Parathyroid adenoma (tissue), 2 donors: ENCODE results near the gene NPAS3.

Experiments
- H2AFZ ChIP-seq: fragments of 300-600 bp; sonication (generic); one replicate; pipeline ENCODE4 v1.7.0; 2017; ENCODE audit warnings: antibody characterized with exemption, mild to moderate bottlenecking
- H3K27ac ChIP-seq: fragments of 300-600 bp; sonication (generic); one replicate; pipeline ENCODE4 v1.7.0; 2017
- H3K27me3 ChIP-seq: fragments of 300-600 bp; sonication (generic); one replicate; pipeline ENCODE4 v1.7.0; 2017; ENCODE audit warnings: low read length; ENCODE audit not compliant: control insufficient read depth, insufficient read depth
- H3K36me3 ChIP-seq: fragments of 300-600 bp; sonication (generic); one replicate; pipeline ENCODE4 v1.7.0; 2017; ENCODE audit warnings: low read length; ENCODE audit not compliant: control insufficient read depth, insufficient read depth
- H3K4me1 ChIP-seq: fragments of 300-600 bp; sonication (generic); one replicate; pipeline ENCODE4 v1.7.0; 2017; ENCODE audit warnings: control low read depth
- H3K4me2 ChIP-seq: fragments of 300-600 bp; sonication (generic); one replicate; pipeline ENCODE4 v1.7.0; 2017; ENCODE audit warnings: low read length
- H3K4me3 ChIP-seq: fragments of 300-600 bp; sonication (generic); one replicate; pipeline ENCODE4 v1.7.0; 2017; ENCODE audit warnings: low read depth, low read length
- H3K79me2 ChIP-seq: fragments of 300-600 bp; sonication (generic); one replicate; pipeline ENCODE4 v1.7.0; 2017; ENCODE audit warnings: control low read depth
- H3K9ac ChIP-seq: fragments of 300-600 bp; sonication (generic); one replicate; pipeline ENCODE4 v1.7.0; 2017; ENCODE audit warnings: mild to moderate bottlenecking
- H3K9me3 ChIP-seq: fragments of 300-600 bp; sonication (generic); one replicate; pipeline ENCODE4 v1.7.0; 2017; ENCODE audit warnings: low read length; ENCODE audit not compliant: control insufficient read depth
- TF ChIP-seq, protein P1 (sequence below): fragments of 300-600 bp; sonication (generic); IDR thresholded peaks from one replicate; pipeline ENCODE4 v1.7.0; 2017; ENCODE audit warnings: antibody characterized with exemption, mild to moderate bottlenecking
- donor health status: primary hyperparathyroidism.

The NPAS3 gene

DNA sequence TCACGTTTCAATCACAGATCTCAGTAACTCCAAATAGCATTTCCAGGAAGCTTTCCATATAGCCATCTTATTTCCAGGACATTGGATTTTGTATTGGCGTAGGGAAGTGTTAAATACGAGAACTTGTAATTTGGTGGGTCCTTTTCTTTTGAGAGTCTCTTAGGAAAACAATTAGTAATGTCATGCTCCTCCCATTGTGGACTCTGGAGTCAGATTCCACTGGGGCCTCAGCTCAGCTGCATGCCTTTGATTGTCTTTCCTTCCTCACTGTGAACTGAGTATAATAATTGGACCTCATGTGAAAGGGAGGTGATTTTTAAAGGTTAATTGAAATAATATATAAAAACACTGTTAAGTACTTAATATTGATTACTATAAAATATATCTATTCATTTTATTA is 462.6 kb downstream of the NPAS3 start:
- no peaks in the 10 kb centered on the region for H3K36me3 ChIP-seq
- no peak overlapping the region for H3K4me3 ChIP-seq
- no peak overlapping the region for H3K27ac ChIP-seq
- H3K9me3 ChIP-seq: no peaks in the 10 kb centered on the region
- H3K9ac ChIP-seq: no peak overlapping the region
- no peaks in the 10 kb centered on the region for H3K79me2 ChIP-seq
- H3K4me1 ChIP-seq: peaks cover 3% of the 10 kb centered on the region
- no peak overlapping the region for H3K4me2 ChIP-seq
- no peaks in the 10 kb centered on the region for H3K27me3 ChIP-seq
- TF ChIP-seq, protein P1, sequence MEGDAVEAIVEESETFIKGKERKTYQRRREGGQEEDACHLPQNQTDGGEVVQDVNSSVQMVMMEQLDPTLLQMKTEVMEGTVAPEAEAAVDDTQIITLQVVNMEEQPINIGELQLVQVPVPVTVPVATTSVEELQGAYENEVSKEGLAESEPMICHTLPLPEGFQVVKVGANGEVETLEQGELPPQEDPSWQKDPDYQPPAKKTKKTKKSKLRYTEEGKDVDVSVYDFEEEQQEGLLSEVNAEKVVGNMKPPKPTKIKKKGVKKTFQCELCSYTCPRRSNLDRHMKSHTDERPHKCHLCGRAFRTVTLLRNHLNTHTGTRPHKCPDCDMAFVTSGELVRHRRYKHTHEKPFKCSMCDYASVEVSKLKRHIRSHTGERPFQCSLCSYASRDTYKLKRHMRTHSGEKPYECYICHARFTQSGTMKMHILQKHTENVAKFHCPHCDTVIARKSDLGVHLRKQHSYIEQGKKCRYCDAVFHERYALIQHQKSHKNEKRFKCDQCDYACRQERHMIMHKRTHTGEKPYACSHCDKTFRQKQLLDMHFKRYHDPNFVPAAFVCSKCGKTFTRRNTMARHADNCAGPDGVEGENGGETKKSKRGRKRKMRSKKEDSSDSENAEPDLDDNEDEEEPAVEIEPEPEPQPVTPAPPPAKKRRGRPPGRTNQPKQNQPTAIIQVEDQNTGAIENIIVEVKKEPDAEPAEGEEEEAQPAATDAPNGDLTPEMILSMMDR: no peak
- no peak overlapping the region for H2AFZ ChIP-seq

DNA sequence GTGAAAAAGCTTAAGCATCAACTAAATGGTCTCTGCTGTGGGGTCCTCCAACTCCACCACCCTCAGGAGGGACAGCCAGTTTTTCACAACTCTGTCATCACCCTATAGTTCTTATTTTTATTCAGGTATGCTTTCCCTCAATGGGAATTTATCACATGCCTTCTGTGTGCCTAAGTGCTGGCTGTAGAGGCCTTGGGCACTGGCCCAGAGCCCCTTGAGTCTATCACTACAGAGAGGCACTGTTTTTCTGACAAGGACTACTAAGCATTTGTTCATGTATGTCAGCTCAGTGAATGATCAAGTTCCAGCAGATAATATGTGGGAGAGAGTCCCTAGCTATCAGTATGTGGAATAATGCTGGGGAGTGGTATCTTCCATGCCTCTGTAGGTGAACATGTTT is 463.9 kb downstream of the NPAS3 start:
- H3K79me2 ChIP-seq: no peaks in the 10 kb centered on the region
- no peaks in the 10 kb centered on the region for H3K27me3 ChIP-seq
- no peak overlapping the region for H3K4me3 ChIP-seq
- H3K4me2 ChIP-seq: no peak overlapping the region
- no peaks in the 10 kb centered on the region for H3K9me3 ChIP-seq
- no peak overlapping the region for H3K9ac ChIP-seq
- no peak overlapping the region for H3K27ac ChIP-seq
- H3K4me1 ChIP-seq: peaks cover 3% of the 10 kb centered on the region
- H3K36me3 ChIP-seq: no peaks in the 10 kb centered on the region
- TF ChIP-seq, protein P1: no peak
- H2AFZ ChIP-seq: no peak overlapping the region

DNA sequence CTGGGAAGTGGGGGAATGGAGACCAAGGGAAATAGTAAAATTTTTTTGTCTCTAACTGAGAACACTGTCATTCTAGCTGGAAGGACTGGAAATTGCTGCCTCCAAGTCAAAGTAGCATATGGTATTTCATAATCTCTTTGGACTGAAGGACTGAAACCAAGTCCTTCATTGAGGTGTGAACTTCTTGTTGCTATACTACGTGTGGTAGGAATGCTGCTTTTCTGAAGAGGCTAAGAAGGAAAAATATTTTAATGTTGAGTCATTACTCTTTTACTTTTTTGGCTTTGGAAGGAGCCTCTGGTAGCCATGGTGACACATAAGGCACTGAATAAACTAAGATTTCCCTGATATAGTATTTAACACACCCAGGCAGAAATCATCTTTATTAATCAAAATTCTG is 465.4 kb downstream of the NPAS3 start:
- Histone ChIP-seq H3K79me2 (no peaks in the 10 kb centered on the region), H3K27me3 (no peaks in the 10 kb centered on the region), H3K4me2 (no peak overlapping the region), H3K9ac (no peak overlapping the region), H3K36me3 (no peaks in the 10 kb centered on the region), H3K27ac (no peak overlapping the region), H2AFZ (no peak overlapping the region), H3K4me3 (no peak overlapping the region), H3K9me3 (no peaks in the 10 kb centered on the region), H3K4me1 (no peaks in the 10 kb centered on the region)
- TF ChIP-seq, protein P1: no peak

DNA sequence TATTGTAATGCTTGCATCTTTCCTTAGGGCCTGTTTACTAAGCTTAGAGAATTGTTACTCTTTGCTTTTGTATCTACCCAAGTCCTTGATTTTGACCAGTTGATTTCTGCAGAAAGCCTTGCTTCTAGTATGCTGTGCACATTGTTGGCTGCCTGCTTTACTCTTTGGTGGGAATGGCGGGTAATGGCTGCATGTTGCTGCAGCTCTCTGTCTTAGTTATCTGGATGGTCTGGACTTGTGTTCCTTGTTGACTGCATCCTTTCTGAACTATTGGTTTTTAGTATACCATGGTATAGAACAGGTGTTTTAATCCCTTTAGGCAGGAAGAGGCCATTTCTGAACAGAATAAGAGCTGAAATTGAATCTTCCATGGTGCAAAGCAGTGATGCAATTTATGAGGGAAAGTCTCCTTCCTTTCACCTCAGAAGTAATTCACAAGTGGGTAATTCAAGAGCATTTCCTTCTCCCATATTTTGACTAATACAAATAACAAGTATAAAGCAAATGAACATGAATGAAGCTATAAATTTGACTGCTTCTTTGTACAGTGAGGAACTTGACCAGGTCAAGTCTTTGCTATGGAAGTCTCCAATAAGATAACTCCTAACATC is 466.4 kb downstream of the NPAS3 start:
- Histone ChIP-seq H3K4me2 (no peak overlapping the region), H3K79me2 (no peaks in the 10 kb centered on the region), H3K4me3 (no peak overlapping the region), H3K27me3 (no peaks in the 10 kb centered on the region), H3K4me1 (no peaks in the 10 kb centered on the region), H3K9ac (no peak overlapping the region), H2AFZ (no peak overlapping the region), H3K27ac (no peak overlapping the region), H3K9me3 (no peaks in the 10 kb centered on the region), H3K36me3 (no peaks in the 10 kb centered on the region)
- TF ChIP-seq, protein P1: no peak

DNA sequence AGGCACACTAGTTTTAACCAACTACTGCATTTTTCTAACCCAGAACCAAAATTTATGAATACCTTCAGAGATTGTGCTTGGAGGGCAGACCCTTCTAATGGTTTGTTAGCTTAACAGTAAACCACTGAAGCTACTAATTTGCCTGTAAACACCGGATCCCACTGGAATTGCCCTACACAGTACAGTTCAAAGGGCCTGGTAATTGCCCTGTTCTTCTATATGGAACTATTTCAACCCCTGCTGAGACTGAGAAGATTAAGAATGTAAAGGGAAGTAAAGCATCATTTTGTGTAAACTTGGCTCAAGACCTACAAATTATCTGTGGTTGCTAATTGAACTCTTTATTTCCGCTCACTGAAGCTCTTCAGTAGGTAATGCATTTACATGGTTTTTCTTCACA is 468.1 kb downstream of the NPAS3 start:
- Histone ChIP-seq H3K4me3 (no peak overlapping the region), H3K79me2 (no peaks in the 10 kb centered on the region), H3K27me3 (no peaks in the 10 kb centered on the region), H2AFZ (no peak overlapping the region), H3K4me2 (no peak overlapping the region), H3K9ac (no peak overlapping the region), H3K4me1 (no peaks in the 10 kb centered on the region), H3K27ac (no peak overlapping the region), H3K36me3 (no peaks in the 10 kb centered on the region), H3K9me3 (no peaks in the 10 kb centered on the region)
- TF ChIP-seq, protein P1: no peak
